Lower leg skin (tissue), 4 donors: ENCODE measurements around the gene ARHGEF25. TPM values are rescaled to one million over a fixed set of nuclear protein-coding genes. Genes with fewer than 3 reads are reported as not detected.

ENCODE experiments used
- DNase-seq, 2 donors: peaks; one replicate each; pipeline ENCODE4 v3.0.0-alpha.2; 2019; ENCODE audit warnings: low spot score in 2 of 2
- H3K4me3 ChIP-seq: fragments of 200-600 bp; sonication (generic); 2 replicates; pipeline ENCODE4 v1.5.1; 2017; ENCODE audit warnings: mild to moderate bottlenecking, low read depth; ENCODE audit not compliant: poor library complexity, severe bottlenecking
- POLR2A ChIP-seq, 2 donors: fragments of 450-650 bp; IDR thresholded peaks; one replicate each; pipeline ENCODE4 v1.6.1; 2016 to 2017; ENCODE audit warnings: antibody characterized with exemption in 2 of 2, mild to moderate bottlenecking in 1 of 2, moderate library complexity in 1 of 2
- WGBS, 2 donors: methylation state at CpG; one replicate each; pipeline ENCODE4 v1.1.5; 2018; 5-methylcytosine and 5-hydroxymethylcytosine counted together
- intact Hi-C: fragments of 100-400 bp; cut with DNase I; formaldehyde crosslinking; loops from one replicate; pipeline ENCODE4 v1.15.0; 2023; ENCODE audit warnings: low total_unique reads
- total RNA-seq, 4 donors: library from RNA; depleted of rRNA; stranded (reverse); fragments of >200 nt; gene quantifications; one replicate each; pipeline ENCODE4 v1.1.0, GENCODE V29; 2016
- TF ChIP-seq, protein P1 (sequence below), 3 donors: fragments of 450-650 bp; IDR thresholded peaks; one replicate each; pipeline ENCODE4 v1.5.1; 2016; ENCODE audit warnings: antibody characterized with exemption in 3 of 3, mild to moderate bottlenecking in 3 of 3, moderate library complexity in 2 of 3

Gene ARHGEF25
- total RNA-seq, 4 donors from 2014 or later: 3.8 to 10.3 (median 6.9) TPM

DNA sequence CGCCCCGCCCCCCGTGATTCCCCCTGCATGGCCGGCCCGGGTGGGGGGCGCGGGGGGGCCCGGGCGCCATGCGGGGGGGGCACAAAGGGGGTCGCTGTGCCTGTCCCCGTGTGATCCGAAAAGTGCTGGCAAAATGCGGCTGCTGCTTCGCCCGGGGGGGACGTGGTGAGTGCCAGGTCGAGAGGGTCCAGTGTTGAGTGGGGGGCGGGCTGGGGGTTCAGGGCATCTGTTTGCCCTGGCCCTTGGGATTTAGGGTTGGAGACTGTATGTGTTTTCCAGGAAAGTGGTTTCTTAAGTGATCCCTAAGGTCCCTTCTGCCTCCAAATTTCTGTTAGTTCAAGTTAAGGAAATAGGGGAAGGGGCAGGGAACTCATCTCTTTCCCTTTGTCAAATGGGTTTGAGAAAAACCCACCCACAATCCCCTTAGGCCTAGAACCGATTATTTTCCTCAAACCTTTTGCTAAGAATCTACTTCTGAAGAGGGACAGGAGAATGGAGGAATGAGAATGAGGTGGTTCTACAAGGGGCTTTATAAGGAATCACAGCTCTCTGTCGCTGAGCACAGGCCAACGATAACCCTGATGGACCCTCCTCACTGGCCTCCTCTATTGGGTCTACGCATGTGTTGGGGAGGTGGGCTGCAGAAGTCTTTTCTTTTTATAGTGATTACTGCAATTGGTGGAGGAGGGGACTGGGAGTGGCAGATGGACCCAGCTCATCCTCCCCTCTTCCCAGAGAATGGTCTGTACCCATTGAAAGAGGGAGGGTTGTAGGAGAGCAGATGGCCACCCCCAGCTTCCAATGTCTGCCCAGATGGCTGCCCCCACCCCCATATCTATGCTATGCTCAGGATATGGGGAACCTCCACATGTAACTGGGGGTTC, 834 bp downstream of the ARHGEF25 start:
- peak overlapping the region; percentile 39 for H3K4me3 ChIP-seq
- TF ChIP-seq, protein P1, sequence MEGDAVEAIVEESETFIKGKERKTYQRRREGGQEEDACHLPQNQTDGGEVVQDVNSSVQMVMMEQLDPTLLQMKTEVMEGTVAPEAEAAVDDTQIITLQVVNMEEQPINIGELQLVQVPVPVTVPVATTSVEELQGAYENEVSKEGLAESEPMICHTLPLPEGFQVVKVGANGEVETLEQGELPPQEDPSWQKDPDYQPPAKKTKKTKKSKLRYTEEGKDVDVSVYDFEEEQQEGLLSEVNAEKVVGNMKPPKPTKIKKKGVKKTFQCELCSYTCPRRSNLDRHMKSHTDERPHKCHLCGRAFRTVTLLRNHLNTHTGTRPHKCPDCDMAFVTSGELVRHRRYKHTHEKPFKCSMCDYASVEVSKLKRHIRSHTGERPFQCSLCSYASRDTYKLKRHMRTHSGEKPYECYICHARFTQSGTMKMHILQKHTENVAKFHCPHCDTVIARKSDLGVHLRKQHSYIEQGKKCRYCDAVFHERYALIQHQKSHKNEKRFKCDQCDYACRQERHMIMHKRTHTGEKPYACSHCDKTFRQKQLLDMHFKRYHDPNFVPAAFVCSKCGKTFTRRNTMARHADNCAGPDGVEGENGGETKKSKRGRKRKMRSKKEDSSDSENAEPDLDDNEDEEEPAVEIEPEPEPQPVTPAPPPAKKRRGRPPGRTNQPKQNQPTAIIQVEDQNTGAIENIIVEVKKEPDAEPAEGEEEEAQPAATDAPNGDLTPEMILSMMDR (IDR thresholded peaks at IDR 0.05): no peak
- TF ChIP-seq POLR2A (IDR thresholded peaks at IDR 0.05): no peak
- intact Hi-C loops: no loop called here
- WGBS, 2 donors: 16 to 27% methylated on average over 12 to 23 of the region's 23 CpGs
- DNase-seq: no peak

DNA sequence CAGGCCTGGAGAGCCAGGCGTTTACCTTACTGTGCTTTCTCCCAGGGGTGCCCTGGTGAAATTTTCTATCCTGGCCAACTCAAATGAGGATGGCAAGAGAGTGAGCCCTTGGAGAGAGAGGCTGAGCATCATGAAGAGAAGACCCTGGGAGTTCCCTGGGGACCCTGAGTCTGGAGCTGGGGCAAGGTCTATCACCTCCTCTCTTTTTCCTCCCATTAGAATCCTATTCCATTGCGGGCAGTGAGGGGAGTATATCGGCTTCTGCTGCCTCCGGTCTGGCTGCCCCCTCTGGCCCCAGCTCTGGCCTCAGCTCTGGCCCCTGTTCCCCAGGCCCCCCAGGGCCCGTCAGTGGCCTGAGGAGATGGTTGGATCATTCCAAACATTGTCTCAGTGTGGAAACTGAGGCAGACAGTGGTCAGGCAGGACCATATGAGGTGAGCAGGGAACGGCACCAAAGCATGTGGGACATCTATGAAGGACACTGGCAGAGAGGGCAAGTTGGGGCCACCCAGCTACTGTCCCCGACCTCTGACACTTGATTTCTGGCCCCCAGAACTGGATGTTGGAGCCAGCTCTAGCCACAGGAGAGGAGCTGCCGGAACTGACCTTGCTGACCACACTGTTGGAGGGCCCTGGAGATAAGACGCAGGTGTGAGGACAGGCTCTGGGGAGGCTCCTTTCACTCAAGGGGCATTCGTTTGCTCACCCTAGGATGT, 1.6 kb downstream of the ARHGEF25 start:
- DNase-seq: no peak
- no peak overlapping the region for H3K4me3 ChIP-seq

GRCh38 chr12:57613427-57614109, 2.3 kb downstream of the ARHGEF25 start:
- 83 to 92% methylated on average over 10 of the region's 10 CpGs for WGBS, 2 donors
- intact Hi-C loops: no loop called here
- no peak overlapping the region for H3K4me3 ChIP-seq
- no peak for DNase-seq
- TF ChIP-seq, protein P1 (IDR thresholded peaks at IDR 0.05): no peak
- TF ChIP-seq POLR2A (IDR thresholded peaks at IDR 0.05): no peak

More for the DNA sequence above, 1.6 kb downstream of the ARHGEF25 start:
- TF ChIP-seq POLR2A (IDR thresholded peaks at IDR 0.05): no peak
- TF ChIP-seq, protein P1 (IDR thresholded peaks at IDR 0.05): no peak
- intact Hi-C loops: no loop called here
- WGBS, 2 donors: 95% methylated on average over 10 of the region's 10 CpGs

DNA sequence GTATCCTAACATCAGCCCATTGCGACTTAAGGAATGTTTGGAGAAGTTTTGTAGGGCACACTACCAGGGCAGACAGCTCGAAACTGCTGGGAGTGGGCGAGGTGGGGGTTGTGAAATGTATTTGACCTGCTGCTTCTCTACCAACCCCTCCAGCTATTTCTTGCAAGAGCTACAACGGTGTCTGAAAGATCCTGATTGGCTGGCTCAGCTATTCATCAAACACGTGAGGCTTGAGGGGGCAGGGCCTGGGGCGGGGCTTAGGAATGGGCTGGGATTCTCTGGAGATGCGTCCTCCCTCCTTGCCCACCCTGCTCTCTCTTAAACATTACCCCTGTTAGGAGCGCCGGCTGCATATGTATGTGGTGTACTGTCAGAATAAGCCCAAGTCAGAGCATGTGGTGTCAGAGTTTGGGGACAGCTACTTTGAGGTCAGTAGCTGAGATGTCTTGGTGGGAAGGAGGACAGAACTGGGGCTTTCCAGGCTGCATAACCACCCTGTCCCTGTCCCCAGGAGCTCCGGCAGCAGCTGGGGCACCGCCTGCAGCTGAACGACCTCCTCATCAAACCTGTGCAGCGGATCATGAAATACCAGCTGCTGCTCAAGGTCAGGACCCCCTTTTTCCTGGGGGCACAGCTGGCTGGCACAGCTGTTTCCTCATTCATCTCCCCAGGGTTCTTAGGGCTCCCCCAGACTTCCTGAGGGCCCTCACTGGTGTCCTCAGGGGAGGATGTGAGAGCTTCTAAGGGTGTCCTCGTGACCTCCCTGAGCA, 3.1 kb downstream of the ARHGEF25 start:
- no peak for DNase-seq
- 58 to 60% methylated on average over 14 of the region's 14 CpGs for WGBS, 2 donors
- intact Hi-C loops: no loop called here
- TF ChIP-seq POLR2A (IDR thresholded peaks at IDR 0.05): no peak
- TF ChIP-seq, protein P1 (IDR thresholded peaks at IDR 0.05): no peak
- H3K4me3 ChIP-seq: no peak overlapping the region

DNA sequence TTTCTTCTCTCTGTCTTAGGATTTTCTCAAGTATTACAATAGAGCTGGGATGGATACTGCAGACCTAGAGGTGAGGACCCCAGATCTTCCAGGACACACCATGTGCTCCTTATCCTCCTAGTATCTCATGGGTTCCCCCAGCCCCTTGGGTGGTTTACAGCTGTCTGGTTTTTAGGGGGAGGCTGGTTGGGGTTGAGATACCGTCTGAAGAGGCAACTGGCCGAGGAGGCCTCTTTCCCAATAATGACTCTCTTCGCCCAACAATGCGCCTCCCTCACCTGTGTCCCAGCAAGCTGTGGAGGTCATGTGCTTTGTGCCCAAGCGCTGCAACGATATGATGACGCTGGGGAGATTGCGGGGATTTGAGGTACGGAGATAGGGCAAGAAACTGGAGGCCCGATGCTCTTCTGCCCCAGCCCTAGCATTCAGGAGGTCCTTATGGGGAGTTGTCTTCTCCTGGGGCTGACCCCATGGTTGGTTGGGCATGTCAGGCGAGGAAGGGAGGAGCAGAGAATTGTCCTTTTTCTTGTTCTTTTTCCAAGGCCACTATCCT, 3.8 kb downstream of the ARHGEF25 start:
- no peak for TF ChIP-seq POLR2A (IDR thresholded peaks at IDR 0.05)
- TF ChIP-seq, protein P1 (IDR thresholded peaks at IDR 0.05): no peak
- intact Hi-C loops: no loop called here
- no peak for DNase-seq
- no peak overlapping the region for H3K4me3 ChIP-seq
- 83 to 86% methylated on average over 10 to 11 of the region's 11 CpGs for WGBS, 2 donors
